ENCODE measurements around the gene CDKN2D.
"Not testable (repeated sequence)": the region's sequence is repeated elsewhere in the genome, so short reads cannot be mapped to it uniquely, and the experiment has no call there.

Gene CDKN2D

GRCh38 chr19:10533646-10534386 lies 35.0 kb downstream of the CDKN2D start:
- TF ChIP-seq CTCF (IDR thresholded peaks at IDR 0.05; ENCODE audit: low read depth, low read length), result no peak

GRCh38 chr19:10532457-10532856 lies 36.3 kb downstream of the CDKN2D start:
- in situ Hi-C loops (cut with HindIII; ENCODE audit: low sequenced_read_pairs), result no loop called here
- TF ChIP-seq CTCF (IDR thresholded peaks at IDR 0.05; ENCODE audit: low read depth, low read length), result no peak

More at GRCh38 chr19:10533646-10534386, 35.0 kb downstream of the CDKN2D start:
- DNase-seq (ENCODE audit: low read depth, low spot score), result peak; percentile 61
- no peak overlapping the region for H3K4me3 ChIP-seq (ENCODE audit: low read depth, low read length)
- in situ Hi-C loops (cut with HindIII; ENCODE audit: low sequenced_read_pairs), result no loop called here

GRCh38 chr19:10526887-10527286 lies 41.9 kb downstream of the CDKN2D start:
- H3K4me3 ChIP-seq (ENCODE audit: low read depth, low read length); DNase-seq (ENCODE audit: low read depth, low spot score); in situ Hi-C loops (cut with HindIII; ENCODE audit: low sequenced_read_pairs): not testable (repeated sequence)

More at GRCh38 chr19:10532457-10532856, 36.3 kb downstream of the CDKN2D start:
- no peak for DNase-seq (ENCODE audit: low read depth, low spot score)
- no peak overlapping the region for H3K4me3 ChIP-seq (ENCODE audit: low read depth, low read length)

- in situ Hi-C loops (cut with HindIII; ENCODE audit: low sequenced_read_pairs), result no loop called here
- no peak for DNase-seq (ENCODE audit: low read depth, low spot score)
- no peak overlapping the region for H3K4me3 ChIP-seq (ENCODE audit: low read depth, low read length)
- no peak for TF ChIP-seq CTCF (IDR thresholded peaks at IDR 0.05; ENCODE audit: low read depth, low read length)
Observed at GRCh38 chr19:10525636-10526035, 43.1 kb downstream of the CDKN2D start.

GRCh38 chr19:10523135-10523636 lies 45.6 kb downstream of the CDKN2D start:
- no peak overlapping the region for H3K4me3 ChIP-seq (ENCODE audit: low read depth, low read length)
- no peak for TF ChIP-seq CTCF (IDR thresholded peaks at IDR 0.05; ENCODE audit: low read depth, low read length)
- DNase-seq (ENCODE audit: low read depth, low spot score), result no peak
- in situ Hi-C loops (cut with HindIII; ENCODE audit: low sequenced_read_pairs), result no loop called here

- no peak overlapping the region for H3K4me3 ChIP-seq (ENCODE audit: low read depth, low read length)
- TF ChIP-seq CTCF (IDR thresholded peaks at IDR 0.05; ENCODE audit: low read depth, low read length), result no peak
- DNase-seq (ENCODE audit: low read depth, low spot score), result no peak
- in situ Hi-C loops (cut with HindIII; ENCODE audit: low sequenced_read_pairs), result no loop called here
Observed at GRCh38 chr19:10521461-10522171, 47.2 kb downstream of the CDKN2D start.

All from astrocyte of the spinal cord (primary cell).